Left ventricle myocardium inferior (tissue), 1 donor: ENCODE results near the gene COP1. TPM values are rescaled to one million over a fixed set of nuclear protein-coding genes. Genes with fewer than 3 reads are reported as not detected.

Experiments used
- DNase-seq: peaks from one replicate; pipeline ENCODE4 v3.0.0-alpha.2; 2020
- H3K27ac ChIP-seq: fragments of 200-600 bp; replicated peaks from 2 replicates; pipeline ENCODE4 v1.8.0; 2021
- H3K27me3 ChIP-seq: fragments of 200-600 bp; 2 replicates; pipeline ENCODE4 v1.8.0; 2021; ENCODE audit warnings: low read depth
- H3K36me3 ChIP-seq: fragments of 200-600 bp; 2 replicates; pipeline ENCODE4 v1.8.0; 2021
- H3K4me1 ChIP-seq: fragments of 200-600 bp; 2 replicates; pipeline ENCODE4 v1.8.0; 2021
- H3K4me3 ChIP-seq: fragments of 200-600 bp; 2 replicates; pipeline ENCODE4 v1.8.0; 2021; ENCODE audit warnings: mild to moderate bottlenecking, moderate library complexity
- H3K9me3 ChIP-seq: fragments of 200-600 bp; replicated peaks from 2 replicates; pipeline ENCODE4 v1.8.0; 2021
- CTCF ChIP-seq: fragments of 200-600 bp; IDR thresholded peaks from 2 replicates; pipeline ENCODE4 v1.8.0; 2021; ENCODE audit warnings: antibody characterized with exemption, mild to moderate bottlenecking, borderline replicate concordance
- intact Hi-C: fragments of 100-400 bp; cut with micrococcal nuclease; formaldehyde crosslinking; loops from one replicate; pipeline ENCODE4 v1.11.0; 2022
- total RNA-seq: library from RNA; stranded (reverse); fragmentation: NEBNext Ultra II Directional; extraction: Animal tissue kit (Norgen Biotek cat#: 25700); gene quantifications from one replicate; pipeline ENCODE4 v1.2.1, GENCODE V29; 2021
- donor health status: DM: no; HTN: yes; CAD: no; lungs with severe emphysema.

Gene COP1
- total RNA-seq, 1 donor from 2014 or later, result 22.6 TPM

GRCh38 chr1:176217461-176218099 is 10.5 kb upstream of the COP1 start:
- Histone ChIP-seq H3K36me3 (no peaks in the 10 kb centered on the region), H3K27me3 (no peaks in the 10 kb centered on the region), H3K27ac (no peak overlapping the region), H3K9me3 (no peaks in the 10 kb centered on the region), H3K4me3 (no peak overlapping the region), H3K4me1 (no peaks in the 10 kb centered on the region)
- DNase-seq, result no peak
- intact Hi-C loops, result no loop called here
- TF ChIP-seq CTCF, result no peak

GRCh38 chr1:176216031-176216430 is 8.9 kb upstream of the COP1 start:
- DNase-seq, result no peak
- Histone ChIP-seq H3K27me3 (no peaks in the 10 kb centered on the region), H3K4me1 (no peaks in the 10 kb centered on the region), H3K27ac (no peak overlapping the region), H3K36me3 (no peaks in the 10 kb centered on the region), H3K4me3 (no peak overlapping the region), H3K9me3 (no peaks in the 10 kb centered on the region)
- no peak for TF ChIP-seq CTCF
- intact Hi-C loops, result no loop called here

GRCh38 chr1:176211396-176212165 is 4.5 kb upstream of the COP1 start:
- Histone ChIP-seq H3K27ac (no peak overlapping the region), H3K4me3 (no peak overlapping the region), H3K4me1 (peaks cover 15% of the 10 kb centered on the region), H3K36me3 (no peaks in the 10 kb centered on the region), H3K27me3 (no peaks in the 10 kb centered on the region), H3K9me3 (no peaks in the 10 kb centered on the region)
- no peak for DNase-seq
- intact Hi-C loops, result no loop called here
- TF ChIP-seq CTCF, result no peak

GRCh38 chr1:176208034-176208433 is 948 bp upstream of the COP1 start:
- no peak for TF ChIP-seq CTCF

GRCh38 chr1:176206006-176206960 is 803 bp downstream of the COP1 start:
- H3K4me1 ChIP-seq, result peaks cover 56% of the 10 kb centered on the region
- no peaks in the 10 kb centered on the region for H3K9me3 ChIP-seq
- no peak for TF ChIP-seq CTCF
- H3K27ac ChIP-seq, result peak overlapping the region; percentile 94
- peak overlapping the region; percentile 89 for H3K4me3 ChIP-seq
- no peaks in the 10 kb centered on the region for H3K27me3 ChIP-seq
- DNase-seq, result no peak
- intact Hi-C loops, result no loop called here
- H3K36me3 ChIP-seq, result no peaks in the 10 kb centered on the region

More at GRCh38 chr1:176208034-176208433, 948 bp upstream of the COP1 start:
- peak overlapping the region; percentile 94 for H3K27ac ChIP-seq
- no peaks in the 10 kb centered on the region for H3K9me3 ChIP-seq
- intact Hi-C loops, result no loop called here
- H3K27me3 ChIP-seq, result no peaks in the 10 kb centered on the region
- H3K4me3 ChIP-seq, result peak overlapping the region; percentile 89
- no peaks in the 10 kb centered on the region for H3K36me3 ChIP-seq
- no peak for DNase-seq
- peaks cover 51% of the 10 kb centered on the region for H3K4me1 ChIP-seq
